H9 (cell line): ENCODE results near the gene PCDH9. TPM values are rescaled to one million over a fixed set of nuclear protein-coding genes. Genes with fewer than 3 reads are reported as not detected.

ENCODE experiments used
- DNase-seq: peaks from one replicate; pipeline ENCODE4 v3.0.0-alpha.2; 2017
- H2AFZ ChIP-seq: one replicate; pipeline ENCODE4 v1.6.1; 2013; ENCODE audit warnings: mild to moderate bottlenecking, low read length, control low read depth, moderate library complexity
- H2AK5ac ChIP-seq: 2 replicates; pipeline ENCODE4 v1.6.1; 2013; ENCODE audit warnings: low read length, control low read depth, mixed read lengths; ENCODE audit not compliant: insufficient read length
- H2BK120ac ChIP-seq: one replicate; pipeline ENCODE4 v1.6.1; 2013; ENCODE audit warnings: low read depth, mild to moderate bottlenecking, low read length, control low read depth, inconsistent platforms; ENCODE audit not compliant: poor library complexity, severe bottlenecking
- H2BK12ac ChIP-seq: 2 replicates; pipeline ENCODE4 v1.6.1; 2013; ENCODE audit warnings: low read length, control low read depth, mixed read lengths, low read depth; ENCODE audit not compliant: insufficient read length
- H2BK15ac ChIP-seq: 2 replicates; pipeline ENCODE4 v1.6.1; 2013; ENCODE audit warnings: low read depth, low read length, control low read depth
- H2BK20ac ChIP-seq: one replicate; pipeline ENCODE4 v1.6.1; 2013; ENCODE audit warnings: low read depth, mild to moderate bottlenecking, low read length, control low read depth, inconsistent platforms; ENCODE audit not compliant: poor library complexity, severe bottlenecking
- H2BK5ac ChIP-seq: 2 replicates; pipeline ENCODE4 v1.6.1; 2013; ENCODE audit warnings: low read length, control low read depth, mixed read lengths; ENCODE audit not compliant: insufficient read length
- H3K14ac ChIP-seq: 2 replicates; pipeline ENCODE4 v1.6.1; 2013; ENCODE audit warnings: low read length, control low read depth; ENCODE audit not compliant: insufficient read depth
- H3K18ac ChIP-seq: 2 replicates; pipeline ENCODE4 v1.6.1; 2013; ENCODE audit warnings: low read depth, mild to moderate bottlenecking, mixed read lengths, low read length, control low read depth; ENCODE audit not compliant: insufficient read length
- H3K23ac ChIP-seq: 2 replicates; pipeline ENCODE4 v1.6.1; 2013; ENCODE audit warnings: low read length, control low read depth, mixed read lengths, low read depth; ENCODE audit not compliant: insufficient read length
- H3K23me2 ChIP-seq: 2 replicates; pipeline ENCODE4 v1.6.1; 2013; ENCODE audit warnings: low read depth, mild to moderate bottlenecking, mixed read lengths, low read length, control low read depth; ENCODE audit not compliant: insufficient read length, poor library complexity, severe bottlenecking
- H3K27ac ChIP-seq: 2 replicates; pipeline ENCODE4 v1.5.1; 2013; ENCODE audit warnings: low read length, control low read depth, mixed read lengths, low read depth; ENCODE audit not compliant: insufficient read length
- H3K27me3 ChIP-seq: 2 replicates; pipeline ENCODE4 v1.6.1; 2013; ENCODE audit warnings: low read length, control low read depth, inconsistent platforms; ENCODE audit not compliant: insufficient read depth
- H3K4ac ChIP-seq: 2 replicates; pipeline ENCODE4 v1.6.1; 2013; ENCODE audit warnings: low read depth, mild to moderate bottlenecking, control low read depth, inconsistent platforms, low read length, moderate library complexity
- H3K4me1 ChIP-seq: 2 replicates; pipeline ENCODE4 v1.6.1; 2013; ENCODE audit warnings: low read length, control low read depth, inconsistent platforms; ENCODE audit not compliant: insufficient read depth
- H3K4me2 ChIP-seq: 2 replicates; pipeline ENCODE4 v1.6.1; 2013; ENCODE audit warnings: low read length, control low read depth, mixed read lengths; ENCODE audit not compliant: insufficient read length, insufficient read depth
- H3K56ac ChIP-seq: 2 replicates; pipeline ENCODE4 v1.6.1; 2013; ENCODE audit warnings: low read depth, mild to moderate bottlenecking, mixed read lengths, low read length, control low read depth; ENCODE audit not compliant: insufficient read length
- H3K79me1 ChIP-seq: 2 replicates; pipeline ENCODE4 v1.6.1; 2013; ENCODE audit warnings: low read depth, mild to moderate bottlenecking, moderate library complexity, low read length, control low read depth, inconsistent platforms; ENCODE audit not compliant: insufficient read depth, poor library complexity, severe bottlenecking
- H3K79me2 ChIP-seq: 2 replicates; pipeline ENCODE4 v1.6.1; 2013; ENCODE audit warnings: low read length, control low read depth, inconsistent platforms; ENCODE audit not compliant: insufficient read depth
- H3K9ac ChIP-seq: 2 replicates; pipeline ENCODE4 v1.6.1; 2013; ENCODE audit warnings: low read length, control low read depth, mixed read lengths; ENCODE audit not compliant: insufficient read length; ENCODE audit errors: extremely low read depth
- H3K9me3 ChIP-seq: one replicate; pipeline ENCODE4 v1.6.1; 2013; ENCODE audit warnings: low read depth, low read length, inconsistent platforms; ENCODE audit not compliant: control insufficient read depth
- H3T11ph ChIP-seq: one replicate; pipeline ENCODE4 v1.6.1; 2013; ENCODE audit warnings: mild to moderate bottlenecking, low read length, control low read depth, inconsistent platforms
- H4K20me1 ChIP-seq: one replicate; pipeline ENCODE4 v1.6.1; 2013; ENCODE audit not compliant: control insufficient read depth, insufficient read length, insufficient read depth
- H4K5ac ChIP-seq: 2 replicates; pipeline ENCODE4 v1.6.1; 2013; ENCODE audit warnings: low read depth, mild to moderate bottlenecking, mixed read lengths, low read length, control low read depth; ENCODE audit not compliant: insufficient read length
- H4K8ac ChIP-seq: replicated peaks from 2 replicates; pipeline ENCODE4 v1.6.1; 2013; ENCODE audit warnings: low read length, control low read depth, mixed read lengths, low read depth; ENCODE audit not compliant: insufficient read length
- H4K91ac ChIP-seq: 2 replicates; pipeline ENCODE4 v1.6.1; 2013; ENCODE audit warnings: low read depth, mild to moderate bottlenecking, moderate library complexity, mixed read lengths, low read length, control low read depth; ENCODE audit not compliant: insufficient read length
- H3K27ac Mint-ChIP-seq, 3 experiments: 2 replicates in 2 of 3; 3 replicates in 1 of 3; pipeline ENCODE4 v1.8.0; 2020 to 2021; ENCODE audit warnings: mixed read lengths in 3 of 3, mild to moderate bottlenecking in 1 of 3, moderate library complexity in 1 of 3
- H3K27me3 Mint-ChIP-seq: 2 replicates; pipeline ENCODE4 v1.8.0; 2021; ENCODE audit warnings: low read depth, mild to moderate bottlenecking, moderate library complexity, mixed read lengths
- H3K36me3 Mint-ChIP-seq, 3 experiments: 2 replicates in 2 of 3; 3 replicates in 1 of 3; pipeline ENCODE4 v1.8.0; 2020 to 2021; ENCODE audit warnings: low read depth in 3 of 3, mixed read lengths in 3 of 3; ENCODE audit not compliant: insufficient read depth in 1 of 3
- H3K4me1 Mint-ChIP-seq, 2 experiments: 2 replicates each; pipeline ENCODE4 v1.8.0; 2020; ENCODE audit warnings: mixed read lengths in 2 of 2
- H3K4me3 Mint-ChIP-seq, 2 experiments: 2 replicates in 1 of 2; 3 replicates in 1 of 2; pipeline ENCODE4 v1.8.0; 2020 to 2021; ENCODE audit warnings: mild to moderate bottlenecking in 2 of 2, mixed read lengths in 2 of 2, moderate library complexity in 1 of 2
- H3K9me3 Mint-ChIP-seq, 2 experiments: 2 replicates in 1 of 2; 3 replicates in 1 of 2; pipeline ENCODE4 v1.8.0; 2020; ENCODE audit warnings: mild to moderate bottlenecking in 2 of 2, mixed read lengths in 2 of 2, moderate library complexity in 1 of 2
- CTCF ChIP-seq: fragments of 200-600 bp; sonication (generic); conservative IDR thresholded peaks from 3 replicates; pipeline ENCODE4 v1.8.0; 2021; ENCODE audit warnings: antibody characterized with exemption, mild to moderate bottlenecking
- WGBS: extraction: QIAGEN DNeasy Blood & Tissue Kit; methylation state at CpG from one replicate; pipeline ENCODE4 v1.1.7; 2013; ENCODE audit warnings: missing lambda C conversion rate, low lambda C conversion rate, mixed read lengths; ENCODE audit not compliant: insufficient read length; ENCODE audit errors: extremely low coverage; 5-methylcytosine and 5-hydroxymethylcytosine counted together
- total RNA-seq: library from RNA; stranded (reverse); gene quantifications from 2 replicates; pipeline ENCODE4 v1.2.1, GENCODE V29; 2021

PCDH9 gene
- total RNA-seq, 1 experiment from 2014 or later = 0.11 TPM

- Histone ChIP-seq H3K79me1 (no peaks in the 10 kb centered on the region), H3K4me1 (no peaks in the 10 kb centered on the region), H3K56ac (no peak overlapping the region), H3K4me2 (no peak overlapping the region), H2AK5ac (no peak overlapping the region), H2BK12ac (no peak overlapping the region), H3K4ac (no peak overlapping the region), H3K23me2 (no peaks in the 10 kb centered on the region), H3T11ph (no peak overlapping the region), H3K14ac (no peak overlapping the region), H2BK15ac (no peak overlapping the region), H3K27ac (no peak overlapping the region), H4K8ac (no peak overlapping the region), H3K9me3 (no peaks in the 10 kb centered on the region), H2BK20ac (no peak overlapping the region), H3K18ac (no peak overlapping the region), H2BK120ac (no peak overlapping the region), H3K9ac (no peak overlapping the region), H3K79me2 (no peaks in the 10 kb centered on the region), H3K23ac (no peak overlapping the region), H4K20me1 (no peaks in the 10 kb centered on the region), H2BK5ac (no peak overlapping the region), H3K27me3 (no peaks in the 10 kb centered on the region), H2AFZ (no peak overlapping the region), H4K5ac (no peak overlapping the region), H4K91ac (no peak overlapping the region)
- no peak overlapping the region for H3K27ac Mint-ChIP-seq
- H3K9me3 Mint-ChIP-seq = no peaks in the 10 kb centered on the region
- WGBS = no CpG with 5 or more reads among the region's 2 CpGs
- no peaks in the 10 kb centered on the region for H3K27me3 Mint-ChIP-seq
- H3K36me3 Mint-ChIP-seq = no peaks in the 10 kb centered on the region; a peak in 1 of 7 replicates
- no peak for TF ChIP-seq CTCF
- no peak overlapping the region for H3K4me3 Mint-ChIP-seq
- peaks cover 4 to 5% of the 10 kb centered on the region in 2 experiments for H3K4me1 Mint-ChIP-seq
- no peak for DNase-seq
These were observed 90.1 kb downstream of the PCDH9 start for GRCh38 chr13:67140006-67140405.
